ENCODE measurements around the gene PTPRB. TPM values are rescaled to one million over a fixed set of nuclear protein-coding genes. Genes with fewer than 3 reads are reported as not detected.

The PTPRB gene
- total and polyA plus RNA-seq, 2 experiments from 2014 or later = 0.36 to 1.7 TPM

DNA sequence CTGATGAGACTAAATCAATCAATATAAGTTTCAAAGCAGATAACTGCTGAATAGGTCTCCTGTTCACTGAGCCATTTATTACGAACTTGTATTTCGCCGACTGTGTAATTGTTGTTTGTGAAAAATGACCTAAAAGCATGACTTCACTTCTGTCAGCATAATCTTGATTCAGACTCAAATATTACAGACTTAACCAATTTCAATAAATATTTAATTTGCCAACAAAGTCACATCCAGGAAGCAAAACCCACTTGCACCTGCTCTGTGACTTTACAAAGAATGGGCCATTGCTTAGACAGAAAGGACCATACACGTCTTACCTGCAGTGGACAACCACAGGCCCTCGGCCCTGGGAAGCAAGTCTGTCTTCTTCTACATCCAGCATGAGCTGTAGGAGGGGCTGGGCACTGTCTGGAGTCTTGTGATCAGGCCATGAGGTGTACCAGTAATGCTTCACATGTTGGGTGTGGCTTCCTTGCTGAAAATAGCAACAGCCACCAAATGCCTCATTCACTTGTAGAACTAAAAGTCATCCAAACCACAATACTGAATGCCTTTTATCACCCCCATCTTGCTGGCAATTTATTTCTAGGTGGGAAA lies 23.5 kb upstream of the PTPRB start:
- H3K4me1 ChIP-seq (ENCODE audit: insufficient read depth) = no peaks in the 10 kb centered on the region
- H3K27me3 ChIP-seq = peaks cover 3% of the 10 kb centered on the region
- no peaks in the 10 kb centered on the region for H3K9me2 ChIP-seq (replicated peaks; ENCODE audit: insufficient read depth)
- TF ChIP-seq CTCF (IDR thresholded peaks at IDR 0.05; ENCODE audit: poor library complexity) (no peak), EZH2phosphoT487 (IDR thresholded peaks at IDR 0.05; ENCODE audit: low read depth, severe bottlenecking, unreplicated experiment) (no peak), EZH2 (IDR thresholded peaks at IDR 0.05; ENCODE audit: borderline replicate concordance) (no peak)
- no peaks in the 10 kb centered on the region for H4K20me1 ChIP-seq (ENCODE audit: insufficient read depth, poor library complexity, severe bottlenecking)
- no peak overlapping the region for H3K4me3 ChIP-seq
- no peak overlapping the region for H3K27ac ChIP-seq
- H3K36me3 ChIP-seq (replicated peaks; ENCODE audit: insufficient read depth, low read depth) = no peaks in the 10 kb centered on the region
- no peak overlapping the region for H3K4me2 ChIP-seq
- no peaks in the 10 kb centered on the region for H3K9me3 ChIP-seq (ENCODE audit: low read depth)
- H3K79me2 ChIP-seq = no peaks in the 10 kb centered on the region
- no peak overlapping the region for H2AFZ ChIP-seq
- WGBS (ENCODE audit: low lambda C conversion rate, missing lambda C conversion rate) = 92% methylated on average over 5 of the region's 5 CpGs
- peak; percentile 9 for DNase-seq (ENCODE audit: low spot score)

GRCh38 chr12:70660002-70660604 lies 22.9 kb upstream of the PTPRB start:
- Histone ChIP-seq H3K9me2 (replicated peaks; ENCODE audit: insufficient read depth) (no peaks in the 10 kb centered on the region), H3K36me3 (replicated peaks; ENCODE audit: insufficient read depth, low read depth) (no peaks in the 10 kb centered on the region), H3K27me3 (peaks cover 3% of the 10 kb centered on the region), H3K4me1 (ENCODE audit: insufficient read depth) (no peaks in the 10 kb centered on the region), H2AFZ (no peak overlapping the region), H3K27ac (no peak overlapping the region), H3K4me3 (no peak overlapping the region), H3K4me2 (no peak overlapping the region), H3K9me3 (ENCODE audit: low read depth) (no peaks in the 10 kb centered on the region), H4K20me1 (ENCODE audit: insufficient read depth, poor library complexity, severe bottlenecking) (no peaks in the 10 kb centered on the region), H3K79me2 (no peaks in the 10 kb centered on the region)
- WGBS (ENCODE audit: low lambda C conversion rate, missing lambda C conversion rate) = 96% methylated on average over 5 of the region's 5 CpGs
- DNase-seq (ENCODE audit: low spot score) = no peak
- no peak for TF ChIP-seq EZH2phosphoT487 (IDR thresholded peaks at IDR 0.05; ENCODE audit: low read depth, severe bottlenecking, unreplicated experiment)
- no peak for TF ChIP-seq EZH2 (IDR thresholded peaks at IDR 0.05; ENCODE audit: borderline replicate concordance)
- TF ChIP-seq CTCF (IDR thresholded peaks at IDR 0.05; ENCODE audit: poor library complexity) = no peak

DNA sequence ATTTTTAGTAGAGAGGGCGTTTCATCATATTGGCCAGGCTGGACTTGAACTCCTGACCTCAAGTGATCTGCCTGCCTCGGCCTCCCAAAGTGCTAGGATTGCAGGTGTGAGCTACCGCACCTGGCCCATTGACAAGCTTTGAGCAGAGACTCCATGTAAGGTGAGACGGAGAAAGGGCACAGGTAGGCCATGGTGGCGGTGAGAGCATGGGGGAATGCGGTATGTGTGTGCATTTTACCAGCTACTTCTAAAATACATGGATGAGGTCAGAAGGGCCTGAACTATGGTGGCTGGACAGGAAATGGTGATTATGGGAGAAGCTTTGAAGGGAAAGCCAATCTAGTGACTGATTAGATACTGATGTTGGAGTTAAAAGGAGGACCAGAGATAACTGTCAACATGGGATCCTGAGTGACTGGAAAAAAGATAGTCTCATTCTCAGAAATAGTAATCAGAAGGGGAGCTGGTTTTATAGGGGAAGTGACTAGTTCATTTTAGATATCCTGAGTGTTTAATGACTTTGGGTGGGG lies 21.9 kb upstream of the PTPRB start:
- H3K27ac ChIP-seq = no peak overlapping the region
- H4K20me1 ChIP-seq (ENCODE audit: insufficient read depth, poor library complexity, severe bottlenecking) = no peaks in the 10 kb centered on the region
- no peak overlapping the region for H2AFZ ChIP-seq
- no peaks in the 10 kb centered on the region for H3K79me2 ChIP-seq
- 92% methylated on average over 6 of the region's 6 CpGs for WGBS (ENCODE audit: low lambda C conversion rate, missing lambda C conversion rate)
- H3K36me3 ChIP-seq (replicated peaks; ENCODE audit: insufficient read depth, low read depth) = no peaks in the 10 kb centered on the region
- H3K9me2 ChIP-seq (replicated peaks; ENCODE audit: insufficient read depth) = no peaks in the 10 kb centered on the region
- no peaks in the 10 kb centered on the region for H3K9me3 ChIP-seq (ENCODE audit: low read depth)
- no peak overlapping the region for H3K4me3 ChIP-seq
- TF ChIP-seq EZH2phosphoT487 (IDR thresholded peaks at IDR 0.05; ENCODE audit: low read depth, severe bottlenecking, unreplicated experiment) (no peak), EZH2 (IDR thresholded peaks at IDR 0.05; ENCODE audit: borderline replicate concordance) (no peak), CTCF (IDR thresholded peaks at IDR 0.05; ENCODE audit: poor library complexity) (no peak)
- no peak overlapping the region for H3K4me2 ChIP-seq
- no peak for DNase-seq (ENCODE audit: low spot score)
- no peaks in the 10 kb centered on the region for H3K27me3 ChIP-seq
- H3K4me1 ChIP-seq (ENCODE audit: insufficient read depth) = no peaks in the 10 kb centered on the region

All from hepatocyte (in vitro differentiated cells).